NOMO-1 (cell line): ENCODE data around the gene DOC2A.
A peak's percentile ranks its signal among the peaks of the same experiment; 100 is the strongest.
"Not testable (repeated sequence)": the region's sequence is repeated elsewhere in the genome, so short reads cannot be mapped to it uniquely, and the experiment has no call there.

ENCODE experiments used
- DNase-seq, 2 experiments: peaks; one replicate each; lab custom pipeline; 2025; ENCODE audit not compliant: unreplicated experiment in 2 of 2; lab: John Stamatoyannopoulos, UW

The DOC2A gene

DNA sequence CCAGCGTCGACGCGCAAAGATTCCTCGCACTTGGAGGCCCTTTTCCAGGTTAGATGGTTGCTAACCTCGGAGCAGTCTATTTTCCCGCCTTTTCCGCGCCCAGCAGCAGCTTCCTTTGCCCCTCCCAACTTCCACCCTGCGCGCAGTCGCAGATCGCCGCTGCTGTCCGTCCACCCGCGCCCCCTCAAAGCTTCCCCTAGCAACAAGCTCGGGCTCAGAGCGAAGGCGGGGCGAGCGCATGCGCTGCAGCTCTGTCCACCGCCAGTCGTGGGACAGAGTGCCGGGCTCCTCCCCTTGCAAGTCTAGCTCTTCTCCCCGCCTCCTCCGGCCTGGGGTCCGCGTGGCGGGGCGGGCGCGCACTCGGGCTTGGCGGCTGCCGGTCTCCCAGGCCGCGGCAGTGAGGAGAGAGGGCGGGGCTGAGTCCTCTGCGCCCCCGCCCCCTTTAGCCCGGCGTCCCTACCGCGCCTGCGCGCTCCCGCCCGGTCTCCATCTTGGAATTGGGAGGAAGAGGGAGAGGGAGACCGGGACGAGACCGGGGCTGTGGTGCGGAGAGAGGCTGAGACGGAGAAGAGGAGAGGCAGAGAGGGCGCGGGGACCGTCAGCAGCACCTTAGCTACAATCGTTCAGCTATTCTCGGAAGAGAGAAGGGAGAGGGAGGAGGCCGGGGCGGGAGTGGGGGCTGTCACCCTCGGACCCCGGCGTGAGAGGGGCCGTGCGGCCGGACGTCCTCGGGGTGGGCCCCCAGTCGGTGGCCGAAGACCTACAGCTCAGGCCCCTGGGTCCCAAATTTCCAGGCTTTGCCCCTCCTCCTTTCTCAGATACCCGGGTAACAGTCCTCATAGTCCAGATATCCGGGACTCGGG, 37.2 kb downstream of the DOC2A start, which contains the start of gene TAOK2:
TAOK2 (plus strand) TSS at position 485 of the 863 bp plus-strand sequence. CDS start 3,905 bp downstream, outside the sequence.
- DNase-seq: peak; percentile 98 to 99

DNA sequence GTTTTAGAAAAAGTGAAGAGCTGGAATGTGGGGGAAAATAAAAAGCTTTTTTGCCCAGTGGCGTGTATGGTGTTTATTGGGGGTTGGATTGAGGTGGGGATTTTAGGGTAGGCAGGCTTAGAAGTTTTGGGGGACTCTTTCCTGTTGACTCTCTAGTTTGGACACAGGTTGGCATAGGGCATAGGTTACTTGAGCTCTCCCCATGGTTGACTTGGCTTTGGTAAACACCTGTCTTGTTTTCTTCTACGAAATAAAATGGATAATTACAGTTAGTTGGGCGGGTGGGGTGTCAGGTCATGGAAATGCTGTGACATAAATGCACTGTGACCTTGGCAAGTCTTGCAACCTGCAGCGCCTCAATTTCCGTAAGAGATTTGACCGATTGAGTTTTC, 37.8 kb downstream of the DOC2A start:
- no peak for DNase-seq

DNA sequence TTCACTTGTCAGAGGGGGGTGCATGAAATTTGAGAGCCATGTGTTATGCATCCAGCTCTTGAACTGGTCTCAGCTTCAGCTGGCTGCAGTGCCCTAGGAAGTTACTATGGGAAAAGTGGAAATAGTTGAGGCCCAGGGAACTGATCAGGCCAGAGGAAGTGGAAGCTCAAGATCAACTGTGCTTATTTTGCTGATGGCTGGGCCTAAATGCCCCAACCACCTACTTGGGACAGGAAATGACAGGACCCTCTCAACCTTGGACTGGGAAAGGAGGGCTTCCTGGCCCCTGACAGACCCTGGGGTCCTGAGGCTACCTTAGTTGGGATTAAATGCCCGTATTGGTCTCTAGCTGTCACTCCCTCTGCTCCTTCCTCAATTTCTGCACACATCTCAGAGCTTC, 38.3 kb downstream of the DOC2A start:
- DNase-seq: no peak

DNA sequence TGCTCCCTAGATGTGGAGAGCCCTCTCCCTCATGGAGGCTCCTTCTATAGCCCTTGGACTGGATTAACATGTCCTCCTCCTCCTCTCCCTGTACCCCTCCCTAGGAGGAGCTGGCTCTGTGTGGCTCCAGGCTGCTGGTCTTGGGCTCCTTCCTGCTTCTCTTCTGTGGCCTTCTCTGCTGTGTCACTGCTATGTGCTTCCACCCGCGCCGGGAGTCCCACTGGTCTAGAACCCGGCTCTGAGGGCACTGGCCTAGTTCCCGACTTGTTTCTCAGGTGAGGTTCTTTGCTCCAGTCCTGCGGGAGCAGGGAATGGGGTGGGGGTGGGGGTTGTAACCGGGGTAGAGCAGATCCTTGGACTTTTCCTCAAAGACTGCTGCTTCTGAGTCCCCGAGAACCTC, 39.5 kb downstream of the DOC2A start:
- DNase-seq: no peak

DNA sequence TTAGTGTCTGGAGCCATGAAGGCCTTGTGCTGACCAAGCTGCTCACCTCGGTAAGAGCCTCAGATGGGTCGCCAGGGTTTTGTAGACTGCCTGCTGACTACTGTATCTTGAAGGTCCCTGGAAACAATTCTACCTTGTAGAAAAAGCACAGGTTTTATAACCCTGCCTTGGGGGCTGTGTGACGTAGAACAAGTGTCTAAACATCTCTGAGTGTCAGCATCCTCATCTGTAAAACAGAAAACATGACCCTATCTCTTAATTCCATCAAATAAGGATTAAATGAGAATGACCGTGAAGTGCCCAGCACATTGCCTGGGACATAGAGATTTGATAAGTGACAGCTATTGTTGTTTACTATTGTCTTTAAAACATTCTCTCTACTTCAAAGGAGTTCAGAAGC, 42.6 kb downstream of the DOC2A start:
- no peak for DNase-seq

DNA sequence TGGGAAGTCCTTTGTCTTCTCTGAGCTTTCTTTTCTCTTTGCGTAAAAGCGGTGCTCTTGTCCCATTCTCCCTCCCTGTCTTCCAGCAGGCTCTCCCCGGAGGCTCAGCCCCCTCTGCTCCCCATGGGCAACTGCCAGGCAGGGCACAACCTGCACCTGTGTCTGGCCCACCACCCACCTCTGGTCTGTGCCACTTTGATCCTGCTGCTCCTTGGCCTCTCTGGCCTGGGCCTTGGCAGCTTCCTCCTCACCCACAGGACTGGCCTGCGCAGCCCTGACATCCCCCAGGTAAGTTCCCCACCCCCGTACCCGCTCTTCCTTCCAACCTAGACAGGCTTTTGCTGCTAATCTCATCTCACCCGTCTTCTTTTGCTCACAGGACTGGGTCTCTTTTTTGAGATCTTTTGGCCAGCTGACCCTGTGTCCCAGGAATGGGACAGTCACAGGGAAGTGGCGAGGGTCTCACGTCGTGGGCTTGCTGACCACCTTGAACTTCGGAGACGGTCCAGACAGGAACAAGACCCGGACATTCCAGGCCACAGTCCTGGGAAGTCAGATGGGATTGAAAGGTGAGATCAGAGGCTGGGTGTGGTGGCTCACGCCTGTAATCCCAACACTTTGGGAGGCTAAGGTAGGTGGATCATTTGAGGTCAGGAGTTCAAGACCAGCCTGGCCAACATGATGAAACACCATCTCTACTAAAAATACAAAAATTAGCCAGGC, 47.6 kb downstream of the DOC2A start:
- no peak for DNase-seq

DNA sequence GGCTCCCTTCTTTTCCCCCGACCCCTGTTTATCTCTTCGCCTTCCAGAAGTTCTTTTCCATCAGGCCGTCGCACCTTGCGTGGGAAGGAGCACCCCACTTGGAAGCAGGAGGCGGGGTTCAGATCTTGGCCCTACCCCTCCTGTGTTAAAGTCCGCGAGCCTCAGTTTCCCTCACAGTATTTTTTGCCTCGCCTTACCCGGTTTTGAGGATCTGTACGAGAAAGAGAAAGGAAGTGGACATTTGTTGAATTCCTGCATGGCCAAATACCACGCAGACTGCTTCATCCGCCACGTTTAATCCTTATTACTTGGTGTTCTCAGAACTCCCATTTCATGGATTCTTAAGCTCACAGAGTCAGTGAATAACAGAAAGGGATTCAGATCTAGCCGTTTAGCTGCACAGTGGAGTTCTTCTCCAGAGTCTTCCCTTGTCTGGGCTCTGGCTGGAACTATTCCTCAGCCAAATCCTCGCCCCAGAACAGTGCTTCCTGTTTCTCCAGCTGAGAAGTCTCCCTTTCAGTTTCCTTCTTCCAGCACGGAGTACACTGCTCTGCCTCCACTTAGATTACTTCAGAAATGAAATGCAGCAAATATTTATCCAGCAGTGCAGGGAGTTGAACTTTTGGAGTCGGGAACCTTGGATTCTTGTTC, 48.4 kb downstream of the DOC2A start:
- peak; percentile 11 to 43 for DNase-seq

DNA sequence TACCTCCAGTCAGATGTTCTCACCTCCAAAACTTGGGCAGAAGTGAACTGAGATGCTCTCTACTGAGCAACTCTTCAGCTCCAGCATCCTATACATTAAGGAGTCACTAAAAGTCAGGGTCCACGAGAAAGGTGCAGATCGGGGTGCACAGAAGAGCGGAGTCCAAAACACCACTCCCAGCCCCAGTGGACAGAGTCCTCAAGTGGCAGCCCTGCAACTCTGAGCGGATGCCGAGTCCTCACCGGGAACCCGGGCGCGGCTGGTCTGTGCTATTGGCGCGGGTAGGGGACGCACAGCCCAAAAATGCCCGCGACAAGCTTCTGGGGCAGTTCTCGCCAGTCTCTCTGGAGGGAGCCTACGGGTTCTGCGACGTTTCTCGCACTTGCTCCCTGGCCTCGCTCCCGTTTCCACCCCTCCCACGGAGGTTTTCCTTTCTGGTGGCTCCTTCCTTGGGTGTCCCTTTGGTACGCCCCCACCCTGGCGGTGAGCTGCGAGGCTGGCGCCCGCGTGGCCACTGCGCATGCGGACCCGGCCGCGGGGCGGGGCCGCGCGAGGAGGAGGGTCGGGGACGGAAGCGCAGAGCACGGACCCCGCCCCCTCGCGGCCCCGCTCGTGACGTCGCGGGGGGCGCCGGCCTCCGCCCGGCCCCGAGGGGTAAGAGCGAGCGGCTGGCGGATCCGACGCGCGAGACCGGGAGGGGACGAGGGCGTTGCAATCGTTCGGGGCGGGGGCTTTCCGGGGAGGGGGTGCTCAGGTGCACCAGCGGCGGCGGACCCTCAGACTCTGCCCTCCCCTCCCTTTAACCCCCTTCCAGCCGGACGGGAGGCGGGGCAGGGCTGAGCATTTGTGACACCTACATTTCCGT, 49.1 kb downstream of the DOC2A start, which contains the start of gene TMEM219:
TMEM219 (plus strand) TSS at position 601 of the 865 bp plus-strand sequence. CDS start 1,065 bp downstream, outside the sequence.
- DNase-seq: peak; percentile 79 to 92

DNA sequence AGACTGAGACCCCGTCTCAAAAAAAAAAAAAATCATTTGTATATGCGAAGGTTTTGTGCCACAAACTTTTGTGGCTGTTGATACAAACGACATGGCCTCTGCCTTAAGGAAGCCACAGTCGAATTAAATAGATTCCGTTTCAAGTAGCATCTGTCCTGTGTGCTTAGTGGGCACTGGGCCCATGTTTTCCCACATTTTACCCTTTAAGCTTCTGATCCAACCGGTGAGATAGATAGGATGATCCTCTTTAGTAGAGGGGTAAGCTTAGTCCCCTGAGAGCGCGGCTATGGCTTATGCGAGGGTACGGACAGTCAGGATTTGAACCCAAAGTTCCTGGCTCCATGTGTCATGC, 49.7 kb downstream of the DOC2A start:
- DNase-seq: no peak

DNA sequence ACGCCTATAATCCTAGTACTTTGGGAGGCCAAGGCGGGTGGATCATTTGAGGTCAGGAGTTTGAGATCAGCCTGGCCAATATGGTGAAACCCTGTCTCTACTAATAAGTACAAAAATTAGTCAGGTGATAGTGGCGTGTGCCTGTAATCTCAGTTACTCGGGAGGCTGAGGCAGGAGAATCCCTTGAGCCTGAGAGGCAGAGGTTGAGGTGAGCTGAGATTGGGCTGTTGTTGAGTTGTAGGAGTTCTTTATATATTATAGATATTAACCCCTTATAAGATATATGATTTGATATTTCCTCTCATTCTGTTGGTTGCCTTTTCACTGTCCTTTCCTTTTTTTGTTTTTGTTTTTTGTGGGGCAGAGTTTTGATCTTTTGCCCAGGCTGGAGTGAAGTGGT, 51.0 kb downstream of the DOC2A start:
- not testable (repeated sequence) for DNase-seq

DNA sequence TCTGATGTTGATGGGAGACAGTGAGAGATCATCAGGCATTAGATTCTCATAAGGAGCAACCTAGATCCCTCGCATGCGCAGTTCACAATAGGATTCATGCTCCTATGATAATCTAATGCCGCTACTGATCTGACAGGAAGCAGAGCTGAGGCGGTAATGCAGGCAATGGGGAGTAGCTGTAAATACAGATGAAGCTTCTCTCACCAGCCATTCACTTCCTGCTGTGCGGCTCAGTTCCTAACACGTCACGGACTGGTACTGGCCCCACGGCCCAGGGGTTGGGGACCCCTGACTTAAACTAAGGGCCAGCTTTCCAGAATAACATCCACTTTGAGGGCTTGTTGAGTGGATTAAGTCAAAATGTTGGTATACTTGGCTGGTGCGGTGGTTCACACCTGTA, 51.5 kb downstream of the DOC2A start:
- DNase-seq: no peak

DNA sequence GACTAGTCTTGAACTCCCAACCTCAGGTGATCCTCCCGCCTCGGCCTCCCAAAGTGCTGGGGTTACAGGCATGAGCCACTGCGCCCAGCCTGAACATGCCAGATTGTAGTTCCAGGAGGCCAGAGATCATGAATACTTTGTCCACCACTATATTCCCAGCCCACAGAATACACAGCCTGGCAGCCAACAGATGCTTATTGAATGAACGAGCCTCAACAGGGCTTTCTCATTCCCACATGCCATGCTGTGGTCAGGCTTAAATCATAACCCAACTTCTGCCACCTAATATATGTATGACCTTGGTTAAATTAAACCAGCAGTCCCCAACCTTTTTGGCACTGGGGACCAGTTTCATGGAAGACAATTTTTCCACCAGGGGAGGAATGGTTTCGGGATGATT, 52.1 kb downstream of the DOC2A start:
- no peak for DNase-seq
